Measurements from ENCODE around the gene DERA.

DNA sequence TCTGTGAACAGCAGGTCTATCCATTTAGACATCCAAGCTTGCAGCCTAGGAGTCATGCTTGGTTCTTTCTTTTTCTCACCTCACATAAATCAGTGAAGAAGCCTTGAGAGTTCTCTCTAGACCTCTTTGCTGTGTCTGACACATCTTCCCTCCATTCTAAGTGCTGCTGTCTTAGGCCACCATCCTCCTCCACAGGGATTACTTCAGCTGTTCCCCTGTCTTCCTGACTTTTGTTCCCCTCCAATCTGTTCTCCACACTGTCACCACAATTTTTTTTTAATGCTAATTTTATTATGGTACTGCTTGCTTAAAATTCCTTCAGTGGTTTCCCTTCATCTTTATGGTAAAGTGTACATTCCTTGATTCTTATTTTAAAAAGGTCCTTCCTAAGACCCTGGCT, 71.8 kb downstream of the DERA start:
- TF ChIP-seq, protein P1, sequence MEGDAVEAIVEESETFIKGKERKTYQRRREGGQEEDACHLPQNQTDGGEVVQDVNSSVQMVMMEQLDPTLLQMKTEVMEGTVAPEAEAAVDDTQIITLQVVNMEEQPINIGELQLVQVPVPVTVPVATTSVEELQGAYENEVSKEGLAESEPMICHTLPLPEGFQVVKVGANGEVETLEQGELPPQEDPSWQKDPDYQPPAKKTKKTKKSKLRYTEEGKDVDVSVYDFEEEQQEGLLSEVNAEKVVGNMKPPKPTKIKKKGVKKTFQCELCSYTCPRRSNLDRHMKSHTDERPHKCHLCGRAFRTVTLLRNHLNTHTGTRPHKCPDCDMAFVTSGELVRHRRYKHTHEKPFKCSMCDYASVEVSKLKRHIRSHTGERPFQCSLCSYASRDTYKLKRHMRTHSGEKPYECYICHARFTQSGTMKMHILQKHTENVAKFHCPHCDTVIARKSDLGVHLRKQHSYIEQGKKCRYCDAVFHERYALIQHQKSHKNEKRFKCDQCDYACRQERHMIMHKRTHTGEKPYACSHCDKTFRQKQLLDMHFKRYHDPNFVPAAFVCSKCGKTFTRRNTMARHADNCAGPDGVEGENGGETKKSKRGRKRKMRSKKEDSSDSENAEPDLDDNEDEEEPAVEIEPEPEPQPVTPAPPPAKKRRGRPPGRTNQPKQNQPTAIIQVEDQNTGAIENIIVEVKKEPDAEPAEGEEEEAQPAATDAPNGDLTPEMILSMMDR (IDR thresholded peaks at IDR 0.05): no peak
- no peak for TF ChIP-seq POLR2A (IDR thresholded peaks at IDR 0.05)

Measured in tibial nerve (tissue), 3 donors.